Gastrocnemius medialis (tissue), 4 donors: ENCODE measurements around the gene SLC25A21. TPM values are rescaled to one million over a fixed set of nuclear protein-coding genes. Genes with fewer than 3 reads are reported as not detected.

ENCODE experiments used
- ATAC-seq, 2 donors: fragments of 150-250 bp; one replicate each; pipeline ENCODE4 v1.9.1; 2016
- DNase-seq, 2 donors: peaks; one replicate each; pipeline ENCODE4 v3.0.0-alpha.2; 2019
- H3K27ac ChIP-seq, 4 donors: fragments of 200-600 bp; sonication (generic); 1 replicate in 1 of 4; 2 replicates in 3 of 4; pipeline ENCODE4 v1.5.1; 2016 to 2018; ENCODE audit warnings: mild to moderate bottlenecking in 2 of 4, moderate library complexity in 1 of 4
- H3K27me3 ChIP-seq, 3 donors: fragments of 200-600 bp; sonication (generic) in 2 of 3; 1 replicate in 1 of 3; 2 replicates in 2 of 3; pipeline versions ENCODE4 v1.5.1 to v1.6.0; 2016 to 2019; ENCODE audit warnings: mild to moderate bottlenecking in 1 of 3, moderate library complexity in 1 of 3
- H3K36me3 ChIP-seq, 2 donors: fragments of 200-600 bp; sonication (generic) in 1 of 2; one replicate each; pipeline ENCODE4 v1.5.1; 2017 to 2018
- H3K4me1 ChIP-seq, 2 donors: fragments of 200-600 bp; sonication (generic) in 1 of 2; one replicate each; pipeline ENCODE4 v1.5.1; 2016 to 2017; ENCODE audit warnings: mild to moderate bottlenecking in 2 of 2
- H3K4me3 ChIP-seq, 4 donors: fragments of 200-600 bp; sonication (generic) in 3 of 4; 1 replicate in 1 of 4; 2 replicates in 3 of 4; pipeline ENCODE4 v1.5.1; 2016 to 2019; ENCODE audit warnings: mild to moderate bottlenecking in 2 of 4
- H3K9me3 ChIP-seq, 3 donors: fragments of 200-600 bp; sonication (generic) in 2 of 3; 1 replicate in 1 of 3; 2 replicates in 2 of 3; pipeline ENCODE4 v1.5.1; 2016 to 2019
- CTCF ChIP-seq, 5 experiments: fragments of 450-650 bp in 3 of 5; fragments of 200-600 bp in 2 of 5; sonication (generic) in 2 of 5; IDR thresholded peaks in 4 of 5; conservative IDR thresholded peaks in 1 of 5; 1 replicate in 4 of 5; 2 replicates in 1 of 5; pipeline ENCODE4 v1.5.1; 2016 to 2019; ENCODE audit warnings: antibody characterized with exemption in 5 of 5, mild to moderate bottlenecking in 3 of 5, moderate library complexity in 3 of 5
- POLR2A ChIP-seq, 2 donors: fragments of 450-650 bp; IDR thresholded peaks; one replicate each; pipeline ENCODE4 v1.6.1; 2017; ENCODE audit warnings: antibody characterized with exemption in 2 of 2, mild to moderate bottlenecking in 2 of 2, moderate library complexity in 2 of 2
- in situ Hi-C, 4 donors: fragments of 200-750 bp; cut with MboI; loops; one replicate each; pipeline versions ENCODE4 v1.15.0 to v1.8.0; 2017; ENCODE audit warnings: low sequenced_read_pairs in 4 of 4
- intact Hi-C: fragments of 100-400 bp; cut with DNase I; formaldehyde crosslinking; loops from one replicate; pipeline ENCODE4 v1.15.1; 2023; ENCODE audit warnings: low total_unique reads
- total RNA-seq, 4 donors: library from RNA; depleted of rRNA; stranded (reverse); fragments of >200 nt; gene quantifications; one replicate each; pipeline versions ENCODE4 v1.1.0 to v1.2.3, GENCODE V29; 2016

The SLC25A21 gene
- total RNA-seq, 4 donors from 2014 or later, result 1.9 TPM; not detected in 3

DNA sequence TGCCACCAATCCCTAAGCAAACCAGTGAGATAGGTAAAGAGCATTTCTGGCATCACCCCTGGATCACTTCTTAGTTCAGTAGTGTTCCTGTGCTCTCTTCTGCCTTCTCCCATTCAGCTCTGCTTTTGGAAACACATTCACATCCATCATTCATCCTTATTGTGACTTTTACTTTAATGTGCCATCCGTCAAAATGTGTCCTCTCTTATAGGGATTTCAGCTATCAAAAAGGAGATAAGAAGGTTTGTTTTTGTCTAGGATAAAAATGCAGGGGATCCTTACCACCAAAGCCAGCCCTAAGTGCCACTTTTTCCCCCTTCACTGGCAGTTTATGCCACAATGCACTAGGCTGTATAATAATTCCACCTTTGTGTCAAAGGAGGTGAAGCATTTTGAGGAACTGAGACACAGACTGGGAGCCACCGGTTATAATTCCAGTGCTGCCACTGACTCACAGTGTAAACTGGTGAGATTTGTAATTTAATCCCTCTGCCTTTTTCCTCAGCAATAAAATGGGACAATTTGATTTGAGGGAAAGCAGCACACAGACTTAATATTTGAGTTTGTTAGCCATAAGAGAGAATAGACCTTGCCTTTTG, 352.2 kb downstream of the SLC25A21 start:
- in situ Hi-C loops, result no loop called here
- no peaks in the 10 kb centered on the region for H3K36me3 ChIP-seq
- no peaks in the 10 kb centered on the region for H3K9me3 ChIP-seq
- no peak for TF ChIP-seq CTCF (IDR thresholded peaks at IDR 0.05 in 4 of 5, conservative IDR thresholded peaks at IDR 0.05 in 1 of 5)
- no peak for TF ChIP-seq POLR2A (IDR thresholded peaks at IDR 0.05)
- ATAC-seq (no peak), DNase-seq (no peak)
- no peaks in the 10 kb centered on the region for H3K27me3 ChIP-seq
- no peak overlapping the region for H3K27ac ChIP-seq
- intact Hi-C loops, result no loop called here
- no peaks in the 10 kb centered on the region for H3K4me1 ChIP-seq
- no peak overlapping the region for H3K4me3 ChIP-seq

DNA sequence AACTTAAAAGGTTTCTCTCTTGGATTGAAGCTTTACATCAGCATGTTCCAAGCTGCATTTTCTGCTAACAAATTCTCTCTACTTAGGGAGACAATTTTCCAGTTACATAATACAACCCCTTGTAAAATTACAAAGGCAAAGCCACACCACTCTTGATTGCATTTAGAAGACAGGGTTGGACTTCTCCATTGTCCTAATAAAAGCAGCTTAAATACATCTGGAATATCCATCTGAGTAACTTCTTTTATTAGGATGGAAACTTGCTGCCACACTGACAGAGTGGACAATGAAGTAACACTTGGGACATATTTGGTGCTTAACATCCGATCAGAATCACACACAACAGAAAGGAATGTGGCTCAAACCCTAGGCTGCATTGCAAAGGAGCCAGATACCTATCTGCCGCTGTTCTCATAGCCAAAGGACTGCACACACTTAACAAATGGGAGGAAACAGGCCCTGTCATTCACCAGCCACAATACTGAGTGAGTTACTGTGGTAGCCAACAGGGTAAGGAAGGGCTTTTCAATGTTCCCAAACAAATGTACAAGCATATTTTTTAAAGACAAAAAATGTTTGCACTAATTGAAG, 353.5 kb downstream of the SLC25A21 start:
- no peaks in the 10 kb centered on the region for H3K4me1 ChIP-seq
- intact Hi-C loops, result no loop called here
- TF ChIP-seq CTCF (IDR thresholded peaks at IDR 0.05 in 4 of 5, conservative IDR thresholded peaks at IDR 0.05 in 1 of 5) (no peak), POLR2A (IDR thresholded peaks at IDR 0.05) (no peak)
- H3K4me3 ChIP-seq, result no peak overlapping the region
- no peak overlapping the region for H3K27ac ChIP-seq
- no peaks in the 10 kb centered on the region for H3K27me3 ChIP-seq
- in situ Hi-C loops, result no loop called here
- DNase-seq (no peak), ATAC-seq (no peak)
- H3K9me3 ChIP-seq, result no peaks in the 10 kb centered on the region
- H3K36me3 ChIP-seq, result no peaks in the 10 kb centered on the region

DNA sequence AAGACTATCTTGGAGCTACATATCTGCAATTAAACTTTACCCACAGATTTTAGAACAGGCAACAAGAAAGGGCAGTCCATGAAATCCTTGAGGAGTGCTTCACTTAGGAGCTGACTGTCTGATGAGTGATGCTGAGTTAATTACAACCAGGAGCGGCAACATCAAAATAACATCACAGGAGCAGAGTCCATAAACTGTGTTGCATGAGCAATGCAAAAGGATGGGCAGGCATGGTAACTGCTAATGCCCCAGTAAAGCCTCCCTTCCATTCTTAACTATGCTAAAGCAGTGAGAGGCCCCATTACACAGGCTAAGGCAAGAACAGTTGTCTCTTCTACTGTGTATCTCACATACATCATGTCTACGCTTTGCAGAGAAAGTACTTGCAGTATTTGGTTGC, 354.2 kb downstream of the SLC25A21 start:
- DNase-seq (no peak), ATAC-seq (no peak)
- TF ChIP-seq POLR2A (IDR thresholded peaks at IDR 0.05) (no peak), CTCF (IDR thresholded peaks at IDR 0.05 in 4 of 5, conservative IDR thresholded peaks at IDR 0.05 in 1 of 5) (no peak)
- Histone ChIP-seq H3K9me3 (no peaks in the 10 kb centered on the region), H3K4me1 (no peaks in the 10 kb centered on the region), H3K36me3 (no peaks in the 10 kb centered on the region), H3K27me3 (no peaks in the 10 kb centered on the region), H3K4me3 (no peak overlapping the region), H3K27ac (no peak overlapping the region)
- in situ Hi-C loops, result no loop called here
- intact Hi-C loops, result no loop called here

DNA sequence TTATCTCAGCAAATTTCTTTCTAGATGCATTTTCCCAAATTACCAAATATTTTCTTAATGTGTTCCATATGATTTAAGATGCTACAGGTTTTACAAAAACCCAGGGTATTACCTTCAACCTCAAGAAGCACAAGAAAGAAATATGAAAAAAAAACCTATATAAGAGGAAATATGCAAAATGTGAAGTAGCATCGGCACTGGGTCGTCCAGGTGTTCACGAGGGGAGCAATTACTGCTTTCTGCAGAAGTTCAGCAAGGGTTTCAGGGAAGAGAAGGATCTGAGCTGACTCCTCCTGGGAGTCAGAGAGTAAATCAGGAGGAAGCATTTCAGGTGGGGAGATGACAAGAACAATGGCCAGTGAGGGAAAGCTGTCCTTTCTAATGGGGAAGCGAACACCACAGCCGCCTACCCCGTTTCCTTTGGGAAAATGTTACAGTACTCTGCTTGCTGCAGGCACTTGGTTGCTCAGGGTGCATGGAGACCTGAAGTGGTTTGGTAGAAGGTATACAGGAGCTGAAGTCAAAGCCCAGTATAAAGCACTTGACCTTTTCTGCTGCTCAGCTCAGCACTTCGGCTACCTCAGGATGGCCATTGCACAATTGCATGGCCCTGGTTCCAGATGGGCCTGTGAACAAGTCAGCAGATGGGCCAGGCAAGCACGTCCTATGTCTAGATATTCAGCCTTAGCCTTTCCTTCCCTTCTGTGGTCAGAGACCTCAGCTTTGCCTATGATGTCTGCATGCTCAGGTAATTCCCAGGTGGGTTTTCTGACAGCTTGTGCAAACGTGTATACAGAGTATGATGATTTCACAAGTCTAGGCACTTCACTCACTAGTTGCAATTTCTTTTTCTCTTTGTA, 355.1 kb downstream of the SLC25A21 start:
- intact Hi-C loops (no loop called here), in situ Hi-C loops (no loop called here)
- ATAC-seq (no peak), DNase-seq (no peak)
- H3K9me3 ChIP-seq, result no peaks in the 10 kb centered on the region
- H3K4me1 ChIP-seq, result no peaks in the 10 kb centered on the region
- no peaks in the 10 kb centered on the region for H3K27me3 ChIP-seq
- no peak overlapping the region for H3K4me3 ChIP-seq
- H3K36me3 ChIP-seq, result no peaks in the 10 kb centered on the region
- no peak overlapping the region for H3K27ac ChIP-seq
- TF ChIP-seq CTCF (IDR thresholded peaks at IDR 0.05 in 4 of 5, conservative IDR thresholded peaks at IDR 0.05 in 1 of 5), result no peak
- no peak for TF ChIP-seq POLR2A (IDR thresholded peaks at IDR 0.05)
